Measurements from ENCODE around the gene BAAT. TPM values are rescaled to one million over a fixed set of nuclear protein-coding genes. Genes with fewer than 3 reads are reported as not detected.

The BAAT gene
- total and polyA plus RNA-seq, 2 of the 4 experiments (the other 2 are of a cell fraction): not detected

DNA sequence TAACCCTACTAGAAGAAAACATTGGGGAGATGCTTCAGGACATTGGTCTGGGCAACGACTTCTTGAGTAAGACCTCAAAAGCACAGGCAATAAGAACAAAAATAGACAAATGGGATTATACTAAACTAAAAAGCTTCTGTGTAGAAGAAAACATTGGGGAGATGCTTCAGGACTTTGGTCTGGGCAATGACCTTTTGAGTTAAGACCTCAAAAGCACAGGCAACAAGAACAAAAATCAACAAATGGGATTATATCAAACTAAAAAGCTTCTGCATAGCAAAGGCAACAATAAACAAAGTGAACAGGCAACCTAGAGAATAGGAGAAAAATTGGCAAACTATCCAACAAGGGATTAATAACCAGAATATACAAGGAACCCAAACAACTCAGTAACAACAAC is 9.9 kb upstream of the BAAT start:
- no peak overlapping the region for H4K5ac ChIP-seq (ENCODE audit: low read depth, low read length)
- H3K23ac ChIP-seq (ENCODE audit: low read depth, low read length): no peak overlapping the region
- no peaks in the 10 kb centered on the region for H3K9me1 ChIP-seq (ENCODE audit: insufficient read depth, low read length)
- H4K91ac ChIP-seq (ENCODE audit: insufficient read depth, low read depth, low read length): no peak overlapping the region
- intact Hi-C loops (cut with micrococcal nuclease): loop anchor here (5.0 kb wide), 1 partner anchor 138 kb away; the partner anchor contains the start of gene RNF20
- H3K4me2 ChIP-seq (ENCODE audit: low read depth, low read length): no peak overlapping the region
- CTCF ChIA-PET: no interaction called here
- H3K4me3 ChIP-seq (ENCODE audit: insufficient read depth, low read depth, low read length): no peak overlapping the region
- no peak overlapping the region for H3K27ac ChIP-seq (ENCODE audit: insufficient read depth, low read length)
- BruUV-seq (replicated peaks): no TSS peak
- DNase-seq (no peak), ATAC-seq (ENCODE audit: low read depth) (no peak)
- H2BK15ac ChIP-seq (ENCODE audit: low read depth, low read length): no peak overlapping the region
- peaks cover 25 to 38% of the 10 kb centered on the region in 2 experiments for H3K79me1 ChIP-seq (ENCODE audit: low read depth in 1 of 2, low read length in 2 of 2)
- H3K4me1 ChIP-seq (ENCODE audit: control insufficient read depth, insufficient read depth, low read length): no peaks in the 10 kb centered on the region
- no peak overlapping the region for H3K18ac ChIP-seq (ENCODE audit: low read depth, low read length)
- dilution Hi-C loops (cut with HindIII; ENCODE audit: low sequenced_read_pairs, unreplicated experiment): no loop called here
- no peak overlapping the region for H2BK120ac ChIP-seq (ENCODE audit: low read depth, low read length)
- H4K8ac ChIP-seq (ENCODE audit: low read depth in 2 of 2, low read length in 2 of 2): no peak overlapping the region
- H3K56ac ChIP-seq (ENCODE audit: extremely low read depth, insufficient read depth, low read length): no peak overlapping the region
- H3K9me3 ChIP-seq (ENCODE audit: control insufficient read depth, insufficient read depth, low read length): no peaks in the 10 kb centered on the region; the same call in 1 of the 2 replicates
- no peak overlapping the region for H3K4ac ChIP-seq (ENCODE audit: low read depth, low read length)
- H3K36me3 ChIP-seq (ENCODE audit: control insufficient read depth, insufficient read depth, low read length): peaks cover 1% of the 10 kb centered on the region; the same call in 1 of the 2 replicates
- H4K20me1 ChIP-seq (ENCODE audit: insufficient read depth, low read length): 0 out of 2 replicates have a peak, but pooled peaks cover 5% of the 10 kb centered on the region
- H3K9ac ChIP-seq (ENCODE audit: low read depth, low read length): no peak overlapping the region
- no peak for TF ChIP-seq CEBPB (IDR thresholded peaks at IDR 0.05; ENCODE audit: low read depth, low read length)
- no peak for TF ChIP-seq NFE2L2 (IDR thresholded peaks at IDR 0.05; ENCODE audit: low read depth, low read length)
- no peak for TF ChIP-seq BHLHE40 (IDR thresholded peaks at IDR 0.05; ENCODE audit: low read depth, low read length)
- TF ChIP-seq RFX5 (IDR thresholded peaks at IDR 0.05; ENCODE audit: low read depth, low read length): no peak
- TF ChIP-seq, protein P1, sequence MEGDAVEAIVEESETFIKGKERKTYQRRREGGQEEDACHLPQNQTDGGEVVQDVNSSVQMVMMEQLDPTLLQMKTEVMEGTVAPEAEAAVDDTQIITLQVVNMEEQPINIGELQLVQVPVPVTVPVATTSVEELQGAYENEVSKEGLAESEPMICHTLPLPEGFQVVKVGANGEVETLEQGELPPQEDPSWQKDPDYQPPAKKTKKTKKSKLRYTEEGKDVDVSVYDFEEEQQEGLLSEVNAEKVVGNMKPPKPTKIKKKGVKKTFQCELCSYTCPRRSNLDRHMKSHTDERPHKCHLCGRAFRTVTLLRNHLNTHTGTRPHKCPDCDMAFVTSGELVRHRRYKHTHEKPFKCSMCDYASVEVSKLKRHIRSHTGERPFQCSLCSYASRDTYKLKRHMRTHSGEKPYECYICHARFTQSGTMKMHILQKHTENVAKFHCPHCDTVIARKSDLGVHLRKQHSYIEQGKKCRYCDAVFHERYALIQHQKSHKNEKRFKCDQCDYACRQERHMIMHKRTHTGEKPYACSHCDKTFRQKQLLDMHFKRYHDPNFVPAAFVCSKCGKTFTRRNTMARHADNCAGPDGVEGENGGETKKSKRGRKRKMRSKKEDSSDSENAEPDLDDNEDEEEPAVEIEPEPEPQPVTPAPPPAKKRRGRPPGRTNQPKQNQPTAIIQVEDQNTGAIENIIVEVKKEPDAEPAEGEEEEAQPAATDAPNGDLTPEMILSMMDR (conservative IDR thresholded peaks at IDR 0.05; ENCODE audit: low read depth, low read length): no peak
- TF ChIP-seq RCOR1 (IDR thresholded peaks at IDR 0.05; ENCODE audit: insufficient replicate concordance, low read length): no peak
- TF ChIP-seq RAD21 (IDR thresholded peaks at IDR 0.05; ENCODE audit: low read length): no peak
- TF ChIP-seq MAFK (IDR thresholded peaks at IDR 0.05; ENCODE audit: low read depth, low read length): no peak
- TF ChIP-seq, protein P2, sequence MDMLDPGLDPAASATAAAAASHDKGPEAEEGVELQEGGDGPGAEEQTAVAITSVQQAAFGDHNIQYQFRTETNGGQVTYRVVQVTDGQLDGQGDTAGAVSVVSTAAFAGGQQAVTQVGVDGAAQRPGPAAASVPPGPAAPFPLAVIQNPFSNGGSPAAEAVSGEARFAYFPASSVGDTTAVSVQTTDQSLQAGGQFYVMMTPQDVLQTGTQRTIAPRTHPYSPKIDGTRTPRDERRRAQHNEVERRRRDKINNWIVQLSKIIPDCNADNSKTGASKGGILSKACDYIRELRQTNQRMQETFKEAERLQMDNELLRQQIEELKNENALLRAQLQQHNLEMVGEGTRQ (IDR thresholded peaks at IDR 0.05; ENCODE audit: low read depth, low read length): no peak
- H2AK9ac ChIP-seq (replicated peaks; ENCODE audit: low read depth, low read length, poor library complexity): no peak overlapping the region
- no peak overlapping the region for H2AFZ ChIP-seq (replicated peaks; ENCODE audit: low read length, poor library complexity)
- POLR2A ChIA-PET (ENCODE audit: unreplicated experiment): interaction anchor here (0.6 to 0.7 kb wide), 2 partner anchors 41 to 60 kb away, joined by 4 to 5 read pairs; partner anchors contain the start of gene ALDOB
- no peaks in the 10 kb centered on the region for H3K27me3 ChIP-seq (ENCODE audit: control insufficient read depth, insufficient read depth, low read length)
- H2AK5ac ChIP-seq (ENCODE audit: low read depth, low read length): no peak overlapping the region
- in situ Hi-C loops (cut with MboI; ENCODE audit: low sequenced_read_pairs): no loop called here
- H2BK20ac ChIP-seq (ENCODE audit: low read depth, low read length): no peak overlapping the region
- no CpG with 5 or more reads among the region's 1 CpG for WGBS, 2 experiments (ENCODE audit: extremely low coverage in 2 of 2, insufficient read length in 1 of 2)
- no peak overlapping the region for H3K14ac ChIP-seq (replicated peaks; ENCODE audit: low read depth, low read length)
- no peak overlapping the region for H2BK5ac ChIP-seq (ENCODE audit: low read depth, low read length, poor library complexity, severe bottlenecking)

Data from IMR-90 (cell line).